Subcutaneous adipose tissue (tissue), 4 donors: Measurements from ENCODE around the gene TAF1C. TPM values are rescaled to one million over a fixed set of nuclear protein-coding genes. Genes with fewer than 3 reads are reported as not detected.

Source experiments
- CTCF ChIP-seq: fragments of 450-650 bp; IDR thresholded peaks from one replicate; pipeline ENCODE4 v1.5.1; 2016; ENCODE audit warnings: low read depth, mild to moderate bottlenecking, control low read depth, antibody characterized with exemption, moderate library complexity
- total RNA-seq, 4 donors: library from RNA; depleted of rRNA; stranded (reverse); fragments of >200 nt; gene quantifications; one replicate each; pipeline ENCODE4 v1.1.0, GENCODE V29; 2016

TAF1C gene
- total RNA-seq, 4 donors from 2014 or later: 15.0 to 99.7 (median 36.5) TPM

GRCh38 chr16:84193480-84193879 lies 6.6 kb upstream of the TAF1C start:
- TF ChIP-seq CTCF: no peak

- TF ChIP-seq CTCF: no peak
Observed at GRCh38 chr16:84191466-84191865, 4.6 kb upstream of the TAF1C start.

GRCh38 chr16:84190731-84191388 lies 4.0 kb upstream of the TAF1C start, which contains the start of gene ADAD2:
Gene ADAD2, plus strand, starts transcription at chr16:84191157. Its CDS starts 74 bp downstream, at chr16:84191231.
- no peak for TF ChIP-seq CTCF

GRCh38 chr16:84184775-84185174 lies 2.1 kb downstream of the TAF1C start:
- no peak for TF ChIP-seq CTCF

GRCh38 chr16:84183911-84184591 lies 2.8 kb downstream of the TAF1C start:
- TF ChIP-seq CTCF: no peak

GRCh38 chr16:84183572-84183875 lies 3.3 kb downstream of the TAF1C start:
- TF ChIP-seq CTCF: no peak

GRCh38 chr16:84182680-84183571 lies 3.9 kb downstream of the TAF1C start:
- no peak for TF ChIP-seq CTCF
